SK-N-SH (cell line): ENCODE results near the gene LCE1C. TPM values are rescaled to one million over a fixed set of nuclear protein-coding genes. Genes with fewer than 3 reads are reported as not detected.

Source experiments
- CTCF ChIA-PET: fragments of 300-600, 350-600 bp; formaldehyde crosslinking; extraction: SDS; loops from one replicate; lab custom pipeline; 2021; lab: Yijun Ruan, JAX
- POLR2A ChIA-PET: fragments of 350-600 bp; sonication (Branson Sonifier 250); formaldehyde crosslinking; extraction: SDS; loops from one replicate; lab custom pipeline; 2020; ENCODE audit warnings: antibody characterized with exemption, inconsistent platforms; lab: Yijun Ruan, JAX
- DNase-seq: peaks from one replicate; pipeline ENCODE4 v3.0.0; 2012
- H2AFZ ChIP-seq: fragments of 200-600 bp; sonication (generic); 2 replicates; pipeline ENCODE4 v1.8.1; 2016; ENCODE audit warnings: antibody characterized with exemption, mild to moderate bottlenecking, low read depth
- H3F3A ChIP-seq: fragments of 200-600 bp; sonication (generic); replicated peaks from 2 replicates; pipeline ENCODE3; 2016; ENCODE audit warnings: antibody characterized with exemption, mild to moderate bottlenecking; ENCODE audit not compliant: insufficient read depth
- H3K27ac ChIP-seq, 2 experiments: fragments of 200-500 bp in 1 of 2; fragments of 200-600 bp in 1 of 2; sonication (Bioruptor generic) in 1 of 2; sonication (generic), shearing (Covaris generic) in 1 of 2; 2 replicates each; pipeline versions ENCODE4 v1.5.1 to v1.6.1; 2014 to 2016; ENCODE audit warnings: low read depth in 2 of 2, inconsistent platforms in 1 of 2, low read length in 1 of 2, mild to moderate bottlenecking in 1 of 2, mixed read lengths in 1 of 2
- H3K27me3 ChIP-seq: fragments of 200-600 bp; sonication (generic), shearing (Covaris generic); 2 replicates; pipeline ENCODE4 v1.6.1; 2016; ENCODE audit warnings: mixed run types; ENCODE audit not compliant: insufficient read depth
- H3K36me3 ChIP-seq, 2 experiments: fragments of 200-500 bp in 1 of 2; fragments of 200-600 bp in 1 of 2; sonication (Bioruptor generic) in 1 of 2; sonication (generic) in 1 of 2; replicated peaks in 1 of 2; 2 replicates each; pipeline versions ENCODE3 to v1.5.1; 2014 to 2016; ENCODE audit warnings: low read length in 1 of 2, mild to moderate bottlenecking in 1 of 2; ENCODE audit not compliant: insufficient read depth in 2 of 2, control insufficient read depth in 1 of 2
- H3K4me1 ChIP-seq, 2 experiments: fragments of 200-500 bp in 1 of 2; fragments of 200-600 bp in 1 of 2; sonication (Bioruptor generic) in 1 of 2; sonication (generic), shearing (Covaris generic) in 1 of 2; 2 replicates each; pipeline versions ENCODE4 v1.5.1 to v1.6.1; 2014 to 2016; ENCODE audit warnings: low read depth in 1 of 2, low read length in 1 of 2, mixed run types in 1 of 2; ENCODE audit not compliant: insufficient read depth in 2 of 2, control insufficient read depth in 1 of 2
- H3K4me2 ChIP-seq: fragments of 200-600 bp; sonication (generic), shearing (Covaris generic); 2 replicates; pipeline ENCODE4 v1.6.1; 2017; ENCODE audit warnings: mixed run types
- H3K4me3 ChIP-seq, 2 experiments: fragments of 200-500 bp in 1 of 2; fragments of 200-600 bp in 1 of 2; sonication (Bioruptor generic) in 1 of 2; sonication (generic), shearing (Covaris generic) in 1 of 2; 2 replicates each; pipeline versions ENCODE4 v1.5.1 to v1.8.1; 2014 to 2016; ENCODE audit warnings: low read depth in 2 of 2, inconsistent platforms in 1 of 2, low read length in 1 of 2, mild to moderate bottlenecking in 1 of 2, mixed read lengths in 1 of 2, moderate library complexity in 1 of 2
- H3K79me2 ChIP-seq: fragments of 200-600 bp; sonication (generic); 2 replicates; pipeline ENCODE4 v1.8.1; 2017; ENCODE audit warnings: mild to moderate bottlenecking; ENCODE audit not compliant: insufficient read depth
- H3K9ac ChIP-seq: fragments of 200-600 bp; sonication (generic); 2 replicates; pipeline ENCODE4 v1.6.1; 2017; ENCODE audit warnings: mixed run types
- H3K9me2 ChIP-seq: fragments of 200-600 bp; sonication (generic); 2 replicates; pipeline ENCODE4 v1.6.1; 2017; ENCODE audit warnings: mixed run types
- H3K9me3 ChIP-seq: fragments of 200-600 bp; sonication (generic); 2 replicates; pipeline ENCODE4 v1.6.1; 2017; ENCODE audit warnings: mixed run types, mild to moderate bottlenecking, moderate library complexity
- H4K20me1 ChIP-seq: fragments of 200-600 bp; sonication (generic); 2 replicates; pipeline ENCODE4 v1.6.1; 2017; ENCODE audit warnings: mild to moderate bottlenecking, mixed run types; ENCODE audit not compliant: insufficient read depth
- EP300 ChIP-seq, 2 experiments: IDR thresholded peaks; 2 replicates each; pipeline versions ENCODE4 v1.4.0 to v1.6.1; 2012; ENCODE audit warnings: borderline replicate concordance in 1 of 2, low read depth in 1 of 2, low read length in 1 of 2
- EZH2phosphoT487 ChIP-seq: fragments of 200-600 bp; sonication (generic); IDR thresholded peaks from 2 replicates; pipeline ENCODE4 v1.6.1; 2017; ENCODE audit warnings: low read depth, mixed run types, mild to moderate bottlenecking, antibody characterized with exemption, moderate library complexity, borderline replicate concordance
- FOSL2 ChIP-seq: IDR thresholded peaks from 2 replicates; pipeline ENCODE4 v1.4.0; 2012; ENCODE audit warnings: low read depth, mild to moderate bottlenecking, moderate library complexity, borderline replicate concordance
- GABPA ChIP-seq: IDR thresholded peaks from 2 replicates; pipeline ENCODE4 v1.4.0; 2012; ENCODE audit warnings: low read depth, mild to moderate bottlenecking
- GATA2 ChIP-seq: sonication (generic); formaldehyde crosslinking; IDR thresholded peaks from 2 replicates; pipeline ENCODE4 v1.5.0; 2020; ENCODE audit warnings: mild to moderate bottlenecking, missing genetic modification reagents
- JUND ChIP-seq: IDR thresholded peaks from 2 replicates; pipeline ENCODE4 v1.4.0; 2012
- MEF2A ChIP-seq: IDR thresholded peaks from 2 replicates; pipeline ENCODE4 v1.4.0; 2012; ENCODE audit warnings: low read depth, borderline replicate concordance
- RAD21 ChIP-seq: IDR thresholded peaks from 2 replicates; pipeline ENCODE4 v1.6.1; 2012; ENCODE audit warnings: mild to moderate bottlenecking, low read length
- RXRA ChIP-seq: IDR thresholded peaks from 2 replicates; pipeline ENCODE4 v1.4.0; 2012; ENCODE audit warnings: low read depth, mild to moderate bottlenecking, borderline replicate concordance
- SIN3A ChIP-seq: IDR thresholded peaks from 2 replicates; pipeline ENCODE4 v1.6.1; 2012; ENCODE audit warnings: low read depth, mild to moderate bottlenecking, low read length, moderate library complexity, borderline replicate concordance
- SMC3 ChIP-seq: IDR thresholded peaks from 2 replicates; pipeline ENCODE4 v1.6.1; 2012; ENCODE audit warnings: low read depth, low read length, improper control_type of control experiment
- TAF1 ChIP-seq: IDR thresholded peaks from 2 replicates; pipeline ENCODE4 v1.6.1; 2012; ENCODE audit warnings: low read depth, mild to moderate bottlenecking, low read length, moderate library complexity, borderline replicate concordance
- TCF12 ChIP-seq: IDR thresholded peaks from 2 replicates; pipeline ENCODE4 v1.4.0; 2012
- TEAD4 ChIP-seq: IDR thresholded peaks from 2 replicates; pipeline ENCODE4 v1.4.0; 2012; ENCODE audit warnings: mild to moderate bottlenecking, borderline replicate concordance; ENCODE audit not compliant: insufficient read depth
- WGBS: methylation state at CpG from one replicate; pipeline ENCODE4 v1.1.6; 2017; ENCODE audit warnings: low lambda C conversion rate; 5-methylcytosine and 5-hydroxymethylcytosine counted together
- polyA plus RNA-seq, 3 experiments: library from polyadenylated mRNA; depleted of rRNA; stranded (reverse); fragments of >200 nt; gene quantifications; 2 replicates each; pipeline ENCODE4 v1.2.3, GENCODE V29; 2012
- TF ChIP-seq, protein P1 (sequence below): fragments of 150-350 bp; IDR thresholded peaks from 2 replicates; pipeline ENCODE4 v1.6.1; 2016; ENCODE audit warnings: mild to moderate bottlenecking, low read depth, low read length
- TF ChIP-seq, protein P2 (sequence below): fragments of 150-350 bp; IDR thresholded peaks from 2 replicates; pipeline ENCODE4 v1.6.1; 2017; ENCODE audit warnings: antibody characterized with exemption, low read length, low read depth, borderline replicate concordance
- TF ChIP-seq, protein P3 (sequence below): IDR thresholded peaks from 2 replicates; pipeline ENCODE4 v1.4.0; 2012; ENCODE audit warnings: low read depth, borderline replicate concordance
- TF ChIP-seq, protein P4 (sequence below): IDR thresholded peaks from 2 replicates; pipeline ENCODE4 v1.6.1; 2012; ENCODE audit warnings: mild to moderate bottlenecking, low read depth, low read length, moderate library complexity
- TF ChIP-seq, protein P5 (sequence below): IDR thresholded peaks from 2 replicates; pipeline ENCODE4; 2012

Gene LCE1C
- polyA plus RNA-seq, 1 of the 3 experiments (the other 2 are of a cell fraction): not detected

DNA sequence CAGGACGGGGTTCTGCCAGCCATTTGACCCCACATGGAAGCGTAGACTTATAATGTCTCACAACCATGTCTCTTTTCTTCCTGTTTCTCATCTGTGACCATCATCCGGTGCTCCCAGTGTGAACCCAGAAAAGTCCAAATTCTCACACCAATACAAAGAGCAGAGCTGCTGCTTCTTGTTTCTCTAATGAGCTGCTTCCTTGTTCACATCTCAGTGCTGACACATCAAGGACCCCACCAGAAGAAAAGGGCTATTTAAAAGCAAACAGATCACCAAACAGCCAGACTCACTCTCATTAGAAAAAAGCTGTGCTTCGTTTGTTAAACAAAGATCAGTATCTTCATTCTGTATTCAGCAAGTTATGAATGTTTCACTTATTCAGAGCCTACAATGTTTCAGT lies 10.8 kb downstream of the LCE1C start:
- CTCF ChIA-PET: no interaction called here
- 4% methylated on average over 4 of the region's 4 CpGs for WGBS
- POLR2A ChIA-PET: no interaction called here

DNA sequence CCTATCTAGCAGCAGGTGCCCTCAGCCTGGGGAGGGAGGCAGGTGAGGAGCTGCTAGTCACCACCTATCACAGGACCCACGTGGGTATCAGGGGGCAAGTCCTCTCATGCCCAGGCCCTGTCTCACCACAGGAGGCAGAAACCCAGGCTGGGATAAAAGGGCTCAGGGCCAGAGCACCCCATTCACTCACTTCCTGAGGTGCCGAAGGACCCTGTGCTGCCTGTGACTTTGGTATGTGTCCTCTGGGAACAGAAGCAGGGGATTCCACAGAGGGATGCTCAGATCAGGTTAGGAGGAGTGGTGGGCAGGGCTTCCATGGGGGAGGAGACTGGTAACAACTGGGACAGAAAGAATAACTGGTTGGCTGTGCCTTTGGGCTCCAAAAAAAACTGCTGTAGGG lies 20.4 kb downstream of the LCE1C start, which contains the start of gene LCE1E:
Gene LCE1E, plus strand, starts transcription at position 181 of the 400 bp plus-strand sequence. CDS start 1,043 bp downstream, outside the sequence.
- Histone ChIP-seq H3K4me2 (no peak within 1 kb of the TSS), H3K9ac (no peak within 1 kb of the TSS), H3K4me3 (no peak within 1 kb of the TSS), H4K20me1 (no peaks in the 10 kb centered on the region), H3K79me2 (no peaks in the 10 kb centered on the region), H3K9me2 (no peaks in the 10 kb centered on the region), H3K36me3 (no peaks in the 10 kb centered on the region), H3K9me3 (no peaks in the 10 kb centered on the region), H3K27me3 (no peaks in the 10 kb centered on the region; the same call in 1 of the 2 replicates), H2AFZ (no peak within 1 kb of the TSS), H3K27ac (no peak within 1 kb of the TSS), H3F3A (no peaks in the 10 kb centered on the region), H3K4me1 (no peaks in the 10 kb centered on the region)
- ChIA-PET CTCF (interaction anchor here (2.5 kb wide), 1 partner anchor 8 kb away, joined by 9 read pairs; no protein-coding TSS in a partner anchor), POLR2A (no interaction called here)
- 0% methylated on average over 1 of the region's 2 CpGs for WGBS
- DNase-seq: no peak
- TF ChIP-seq, protein P1, sequence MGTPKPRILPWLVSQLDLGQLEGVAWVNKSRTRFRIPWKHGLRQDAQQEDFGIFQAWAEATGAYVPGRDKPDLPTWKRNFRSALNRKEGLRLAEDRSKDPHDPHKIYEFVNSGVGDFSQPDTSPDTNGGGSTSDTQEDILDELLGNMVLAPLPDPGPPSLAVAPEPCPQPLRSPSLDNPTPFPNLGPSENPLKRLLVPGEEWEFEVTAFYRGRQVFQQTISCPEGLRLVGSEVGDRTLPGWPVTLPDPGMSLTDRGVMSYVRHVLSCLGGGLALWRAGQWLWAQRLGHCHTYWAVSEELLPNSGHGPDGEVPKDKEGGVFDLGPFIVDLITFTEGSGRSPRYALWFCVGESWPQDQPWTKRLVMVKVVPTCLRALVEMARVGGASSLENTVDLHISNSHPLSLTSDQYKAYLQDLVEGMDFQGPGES: no peak
- TF ChIP-seq, protein P2, sequence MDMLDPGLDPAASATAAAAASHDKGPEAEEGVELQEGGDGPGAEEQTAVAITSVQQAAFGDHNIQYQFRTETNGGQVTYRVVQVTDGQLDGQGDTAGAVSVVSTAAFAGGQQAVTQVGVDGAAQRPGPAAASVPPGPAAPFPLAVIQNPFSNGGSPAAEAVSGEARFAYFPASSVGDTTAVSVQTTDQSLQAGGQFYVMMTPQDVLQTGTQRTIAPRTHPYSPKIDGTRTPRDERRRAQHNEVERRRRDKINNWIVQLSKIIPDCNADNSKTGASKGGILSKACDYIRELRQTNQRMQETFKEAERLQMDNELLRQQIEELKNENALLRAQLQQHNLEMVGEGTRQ: no peak
- TF ChIP-seq, protein P3, sequence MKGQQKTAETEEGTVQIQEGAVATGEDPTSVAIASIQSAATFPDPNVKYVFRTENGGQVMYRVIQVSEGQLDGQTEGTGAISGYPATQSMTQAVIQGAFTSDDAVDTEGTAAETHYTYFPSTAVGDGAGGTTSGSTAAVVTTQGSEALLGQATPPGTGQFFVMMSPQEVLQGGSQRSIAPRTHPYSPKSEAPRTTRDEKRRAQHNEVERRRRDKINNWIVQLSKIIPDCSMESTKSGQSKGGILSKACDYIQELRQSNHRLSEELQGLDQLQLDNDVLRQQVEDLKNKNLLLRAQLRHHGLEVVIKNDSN: no peak
- TF ChIP-seq, protein P4, sequence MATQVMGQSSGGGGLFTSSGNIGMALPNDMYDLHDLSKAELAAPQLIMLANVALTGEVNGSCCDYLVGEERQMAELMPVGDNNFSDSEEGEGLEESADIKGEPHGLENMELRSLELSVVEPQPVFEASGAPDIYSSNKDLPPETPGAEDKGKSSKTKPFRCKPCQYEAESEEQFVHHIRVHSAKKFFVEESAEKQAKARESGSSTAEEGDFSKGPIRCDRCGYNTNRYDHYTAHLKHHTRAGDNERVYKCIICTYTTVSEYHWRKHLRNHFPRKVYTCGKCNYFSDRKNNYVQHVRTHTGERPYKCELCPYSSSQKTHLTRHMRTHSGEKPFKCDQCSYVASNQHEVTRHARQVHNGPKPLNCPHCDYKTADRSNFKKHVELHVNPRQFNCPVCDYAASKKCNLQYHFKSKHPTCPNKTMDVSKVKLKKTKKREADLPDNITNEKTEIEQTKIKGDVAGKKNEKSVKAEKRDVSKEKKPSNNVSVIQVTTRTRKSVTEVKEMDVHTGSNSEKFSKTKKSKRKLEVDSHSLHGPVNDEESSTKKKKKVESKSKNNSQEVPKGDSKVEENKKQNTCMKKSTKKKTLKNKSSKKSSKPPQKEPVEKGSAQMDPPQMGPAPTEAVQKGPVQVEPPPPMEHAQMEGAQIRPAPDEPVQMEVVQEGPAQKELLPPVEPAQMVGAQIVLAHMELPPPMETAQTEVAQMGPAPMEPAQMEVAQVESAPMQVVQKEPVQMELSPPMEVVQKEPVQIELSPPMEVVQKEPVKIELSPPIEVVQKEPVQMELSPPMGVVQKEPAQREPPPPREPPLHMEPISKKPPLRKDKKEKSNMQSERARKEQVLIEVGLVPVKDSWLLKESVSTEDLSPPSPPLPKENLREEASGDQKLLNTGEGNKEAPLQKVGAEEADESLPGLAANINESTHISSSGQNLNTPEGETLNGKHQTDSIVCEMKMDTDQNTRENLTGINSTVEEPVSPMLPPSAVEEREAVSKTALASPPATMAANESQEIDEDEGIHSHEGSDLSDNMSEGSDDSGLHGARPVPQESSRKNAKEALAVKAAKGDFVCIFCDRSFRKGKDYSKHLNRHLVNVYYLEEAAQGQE: no peak
- no peak for TF ChIP-seq EZH2phosphoT487

More for the DNA sequence above, 10.8 kb downstream of the LCE1C start:
- Histone ChIP-seq H3K9me3 (no peaks in the 10 kb centered on the region), H3K4me3 (no peak overlapping the region), H3K9me2 (no peaks in the 10 kb centered on the region), H3K36me3 (no peaks in the 10 kb centered on the region), H3K4me1 (no peaks in the 10 kb centered on the region), H2AFZ (no peak overlapping the region), H3F3A (no peaks in the 10 kb centered on the region), H3K27ac (no peak overlapping the region), H4K20me1 (no peaks in the 10 kb centered on the region), H3K9ac (no peak overlapping the region), H3K4me2 (no peak overlapping the region), H3K79me2 (no peaks in the 10 kb centered on the region), H3K27me3 (no peaks in the 10 kb centered on the region)
- TF ChIP-seq TCF12 (no peak), GATA2 (CRISPR knock-in tag) (no peak), TEAD4 (no peak), SIN3A (no peak), RXRA (no peak), RAD21 (no peak), JUND (no peak), MEF2A (no peak), SMC3 (no peak), EP300 (IDR thresholded peaks at IDR 0.05; ENCODE audit: borderline replicate concordance in 1 of 2, low read depth in 1 of 2, low read length in 1 of 2) (no peak), FOSL2 (no peak), GABPA (no peak), TAF1 (no peak)
- TF ChIP-seq, protein P5, sequence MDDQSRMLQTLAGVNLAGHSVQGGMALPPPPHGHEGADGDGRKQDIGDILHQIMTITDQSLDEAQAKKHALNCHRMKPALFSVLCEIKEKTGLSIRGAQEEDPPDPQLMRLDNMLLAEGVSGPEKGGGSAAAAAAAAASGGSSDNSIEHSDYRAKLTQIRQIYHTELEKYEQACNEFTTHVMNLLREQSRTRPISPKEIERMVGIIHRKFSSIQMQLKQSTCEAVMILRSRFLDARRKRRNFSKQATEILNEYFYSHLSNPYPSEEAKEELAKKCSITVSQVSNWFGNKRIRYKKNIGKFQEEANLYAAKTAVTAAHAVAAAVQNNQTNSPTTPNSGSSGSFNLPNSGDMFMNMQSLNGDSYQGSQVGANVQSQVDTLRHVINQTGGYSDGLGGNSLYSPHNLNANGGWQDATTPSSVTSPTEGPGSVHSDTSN: no peak
- TF ChIP-seq, protein P4: no peak
- DNase-seq: no peak
